Heart right ventricle (tissue), 16 donors: ENCODE data around the gene SHROOM2. TPM values are rescaled to one million over a fixed set of nuclear protein-coding genes. Genes with fewer than 3 reads are reported as not detected.

ENCODE experiments used
- ATAC-seq, 8 donors: fragments of 200-7000 bp; cut with Tn5 transposase; one replicate each; pipeline ENCODE4 v1.9.1; 2020; ENCODE audit warnings: mild to moderate bottlenecking in 8 of 8, moderate library complexity in 8 of 8, moderate number of reproducible peaks in 1 of 8
- DNase-seq, 2 donors: peaks; one replicate each; pipeline ENCODE4 v3.0.0-alpha.2; 2020
- H3K27ac ChIP-seq, 10 donors: fragments of 200-600 bp; sonication (generic) in 2 of 10; one replicate each; pipeline versions ENCODE4 v1.5.0 to v1.8.0; 2020 to 2022; ENCODE audit warnings: mild to moderate bottlenecking in 3 of 10
- H3K27me3 ChIP-seq, 7 donors: fragments of 200-600 bp; one replicate each; pipeline ENCODE4 v1.8.0; 2021 to 2022; ENCODE audit warnings: mild to moderate bottlenecking in 2 of 7
- H3K36me3 ChIP-seq, 9 donors: fragments of 200-600 bp; sonication (generic) in 1 of 9; one replicate each; pipeline versions ENCODE4 v1.5.0 to v1.8.0; 2020 to 2022; ENCODE audit warnings: mild to moderate bottlenecking in 2 of 9
- H3K4me1 ChIP-seq, 9 donors: fragments of 200-600 bp; sonication (generic) in 1 of 9; one replicate each; pipeline versions ENCODE4 v1.5.0 to v1.8.0; 2020 to 2022; ENCODE audit warnings: mild to moderate bottlenecking in 4 of 9
- H3K4me3 ChIP-seq, 10 donors: fragments of 200-600 bp; sonication (generic) in 2 of 10; one replicate each; pipeline versions ENCODE4 v1.5.0 to v1.8.0; 2020 to 2022; ENCODE audit warnings: mild to moderate bottlenecking in 7 of 10, moderate library complexity in 2 of 10
- H3K9me3 ChIP-seq, 11 donors: fragments of 200-600 bp in 10 of 11; sonication (generic) in 2 of 11; one replicate each; pipeline versions ENCODE4 v1.5.0 to v1.8.0; 2013 to 2022; ENCODE audit warnings: mild to moderate bottlenecking in 2 of 11, control low read depth in 1 of 11, moderate library complexity in 1 of 11
- WGBS, 2 donors: extraction: QIAGEN DNeasy Blood & Tissue Kit; methylation state at CpG; one replicate each; pipeline ENCODE4 v1.1.7; 2013; ENCODE audit warnings: inconsistent platforms in 1 of 2; 5-methylcytosine and 5-hydroxymethylcytosine counted together
- intact Hi-C, 10 donors: fragments of 100-400 bp; cut with DNase I; formaldehyde crosslinking; loops; one replicate each; pipeline versions ENCODE4 v1.11.1 to v1.14.2; 2022
- polyA plus RNA-seq, 2 donors: library from polyadenylated mRNA; stranded (reverse); fragments of 200-250 nt; gene quantifications; one replicate each; pipeline ENCODE4 v1.2.3, GENCODE V29; 2013
- total RNA-seq, 10 donors: library from RNA; stranded (reverse); fragmentation: NEBNext Ultra II Directional in 3 of 10; extraction: Animal tissue kit (Norgen Biotek cat#: 25700) in 3 of 10; gene quantifications; one replicate each; pipeline versions ENCODE4 v1.2.1 to v1.2.4, GENCODE V29; 2021 to 2023
- TF ChIP-seq, protein P1 (sequence below), 9 donors: fragments of 200-600 bp; sonication (generic) in 2 of 9; IDR thresholded peaks; one replicate each; pipeline versions ENCODE4 v1.5.0 to v1.8.0; 2021 to 2022; ENCODE audit warnings: antibody characterized with exemption in 9 of 9, mild to moderate bottlenecking in 5 of 9, moderate library complexity in 1 of 9
- donor health status: Arrhythmogenic right ventricular cardiomyopathy.
- donor health status: ischemic (EF 13 %, LVEDD 7.1; RV severe dilation, severe dysfunction).
- donor health status: healthy with polysubstance abuse.
- donor health status: DM: no; HTN: yes; CAD: no.
- donor health status: DM: no; HTN: no; CAD: no.
- donor health status: ischemic (EF 25% LVEDD 6.9; RV normal size, moderate dysfunction).
- donor health status: ischemic (EF 25% LVEDD 5.7; RV mildly dilated, moderate dysfunction).
- donor health status: healthy.
- donor health status: DM: yes; HTN: yes; CAD: no.
- donor health status: Ischemic cardiomyopathy.
- donor health status: ischemic (EF 35%, LVEDD 5.7; RV mildly dilated, moderate dysfunction).
- donor health status: nonischemic (EF 11% LVEDD 7.7; RV severe dilation, severe dysfunction).
- donor health status: DM: yes; HTN: yes; CAD: no.
- donor health status: PGD.
- donor health status: ischemic (EF 29% LVEDD 5.4; RV normal size, mild dysfunction).
- donor health status: nonischemic (EF 23%, LVEDD 6.1; RV moderate dilation, normal function).

SHROOM2 gene
- total and polyA plus RNA-seq, 12 donors: 0.13 to 1.7 (median 0.44) TPM

DNA sequence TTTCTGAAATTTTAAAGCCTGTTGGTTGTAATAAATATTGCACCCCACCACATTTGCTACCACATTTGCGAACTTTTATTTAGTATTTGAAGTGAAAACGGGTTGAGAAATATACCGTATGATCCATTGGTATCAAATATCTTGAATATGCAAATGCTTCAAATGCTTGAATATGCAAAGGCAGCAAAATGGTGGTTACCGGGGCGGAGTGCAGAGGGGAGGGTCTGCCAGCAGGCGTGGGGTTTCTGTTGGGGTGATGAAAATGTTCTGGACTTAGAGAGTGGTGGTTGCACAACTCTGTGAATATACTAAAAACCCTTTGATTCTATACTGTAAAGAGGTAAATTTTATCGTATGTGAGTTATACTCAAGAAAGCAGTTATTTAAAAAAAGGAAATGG is 35.3 kb downstream of the SHROOM2 start:
- 93 to 95% methylated on average over 7 of the region's 7 CpGs for WGBS, 2 donors

DNA sequence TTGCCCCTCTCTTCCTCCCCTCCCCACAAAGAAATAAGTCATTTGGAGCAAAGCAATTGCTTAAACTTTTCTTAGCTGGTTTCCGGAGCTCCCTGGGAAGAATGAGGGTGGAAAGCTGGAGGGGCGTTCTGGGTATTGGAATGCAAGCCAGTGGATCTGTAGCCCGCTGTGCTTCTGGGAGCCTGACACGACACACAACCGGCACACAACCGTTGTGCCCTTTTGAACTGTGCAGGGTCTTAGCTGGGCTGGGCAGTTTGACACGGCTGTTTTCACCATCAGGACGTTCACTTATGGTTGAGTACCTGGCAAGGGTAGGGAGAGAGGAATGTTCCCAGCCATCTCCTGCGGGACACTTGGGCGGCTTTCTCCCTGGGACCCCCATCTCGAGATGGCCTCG is 38.3 kb downstream of the SHROOM2 start:
- H3K27me3 ChIP-seq: peaks cover 0 to 18% (median 0%) of the 10 kb centered on the region in 7 donors
- DNase-seq (no peak), ATAC-seq (no peak)
- no peaks in the 10 kb centered on the region for H3K4me1 ChIP-seq
- H3K4me3 ChIP-seq: no peak overlapping the region
- H3K27ac ChIP-seq: no peak overlapping the region
- intact Hi-C loops: no loop called here
- H3K9me3 ChIP-seq: no peaks in the 10 kb centered on the region
- H3K36me3 ChIP-seq: no peaks in the 10 kb centered on the region
- TF ChIP-seq, protein P1, sequence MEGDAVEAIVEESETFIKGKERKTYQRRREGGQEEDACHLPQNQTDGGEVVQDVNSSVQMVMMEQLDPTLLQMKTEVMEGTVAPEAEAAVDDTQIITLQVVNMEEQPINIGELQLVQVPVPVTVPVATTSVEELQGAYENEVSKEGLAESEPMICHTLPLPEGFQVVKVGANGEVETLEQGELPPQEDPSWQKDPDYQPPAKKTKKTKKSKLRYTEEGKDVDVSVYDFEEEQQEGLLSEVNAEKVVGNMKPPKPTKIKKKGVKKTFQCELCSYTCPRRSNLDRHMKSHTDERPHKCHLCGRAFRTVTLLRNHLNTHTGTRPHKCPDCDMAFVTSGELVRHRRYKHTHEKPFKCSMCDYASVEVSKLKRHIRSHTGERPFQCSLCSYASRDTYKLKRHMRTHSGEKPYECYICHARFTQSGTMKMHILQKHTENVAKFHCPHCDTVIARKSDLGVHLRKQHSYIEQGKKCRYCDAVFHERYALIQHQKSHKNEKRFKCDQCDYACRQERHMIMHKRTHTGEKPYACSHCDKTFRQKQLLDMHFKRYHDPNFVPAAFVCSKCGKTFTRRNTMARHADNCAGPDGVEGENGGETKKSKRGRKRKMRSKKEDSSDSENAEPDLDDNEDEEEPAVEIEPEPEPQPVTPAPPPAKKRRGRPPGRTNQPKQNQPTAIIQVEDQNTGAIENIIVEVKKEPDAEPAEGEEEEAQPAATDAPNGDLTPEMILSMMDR (IDR thresholded peaks at IDR 0.05): no peak
- WGBS, 2 donors: 54 to 55% methylated on average over 12 of the region's 12 CpGs

More for the DNA sequence above, 35.3 kb downstream of the SHROOM2 start:
- peaks cover 0 to 24% (median 0%) of the 10 kb centered on the region in 7 donors for H3K27me3 ChIP-seq
- no peaks in the 10 kb centered on the region for H3K36me3 ChIP-seq
- ATAC-seq (no peak), DNase-seq (no peak)
- TF ChIP-seq, protein P1 (IDR thresholded peaks at IDR 0.05): no peak
- no peak overlapping the region for H3K4me3 ChIP-seq
- no peaks in the 10 kb centered on the region for H3K4me1 ChIP-seq
- intact Hi-C loops: no loop called here
- H3K9me3 ChIP-seq: no peaks in the 10 kb centered on the region
- no peak overlapping the region for H3K27ac ChIP-seq

DNA sequence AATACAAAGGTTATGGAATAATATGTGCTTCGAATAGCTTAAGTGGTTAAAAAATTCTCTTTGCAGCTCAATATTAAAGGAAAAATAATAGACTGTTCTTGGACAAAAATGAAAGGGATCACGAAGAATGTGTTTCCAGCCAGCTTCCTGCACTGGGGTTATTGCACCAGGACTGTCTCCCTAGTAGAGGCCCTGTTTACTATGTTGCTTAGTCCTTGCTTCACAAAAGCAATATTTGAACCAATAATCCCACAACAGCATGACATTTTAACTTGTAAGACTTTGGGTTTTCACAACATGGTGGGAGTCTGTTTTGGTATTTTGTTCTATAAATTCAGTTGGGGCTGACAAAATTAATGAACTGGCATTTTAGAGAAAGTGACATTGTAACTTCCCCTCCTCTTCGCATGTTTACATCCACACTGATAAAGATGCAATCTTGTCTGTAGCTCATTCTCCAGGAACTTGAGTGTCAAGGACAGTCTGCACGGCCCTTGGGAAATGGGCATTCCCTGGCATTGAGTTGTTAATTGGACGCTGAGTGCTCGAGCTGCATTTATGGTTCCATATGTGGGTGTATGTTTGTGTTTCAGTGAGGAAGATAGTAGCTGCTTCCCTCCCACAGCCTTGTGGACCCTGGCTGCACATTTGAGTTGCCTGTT is 39.0 kb downstream of the SHROOM2 start:
- ATAC-seq (no peak), DNase-seq (no peak)
- Histone ChIP-seq H3K27me3 (peaks cover 0 to 18% (median 0%) of the 10 kb centered on the region in 7 donors), H3K27ac (no peak overlapping the region), H3K4me1 (no peaks in the 10 kb centered on the region), H3K4me3 (no peak overlapping the region), H3K9me3 (no peaks in the 10 kb centered on the region), H3K36me3 (no peaks in the 10 kb centered on the region)
- TF ChIP-seq, protein P1 (IDR thresholded peaks at IDR 0.05): no peak
- intact Hi-C loops: no loop called here
- WGBS, 2 donors: 54 to 76% methylated on average over 6 of the region's 6 CpGs

DNA sequence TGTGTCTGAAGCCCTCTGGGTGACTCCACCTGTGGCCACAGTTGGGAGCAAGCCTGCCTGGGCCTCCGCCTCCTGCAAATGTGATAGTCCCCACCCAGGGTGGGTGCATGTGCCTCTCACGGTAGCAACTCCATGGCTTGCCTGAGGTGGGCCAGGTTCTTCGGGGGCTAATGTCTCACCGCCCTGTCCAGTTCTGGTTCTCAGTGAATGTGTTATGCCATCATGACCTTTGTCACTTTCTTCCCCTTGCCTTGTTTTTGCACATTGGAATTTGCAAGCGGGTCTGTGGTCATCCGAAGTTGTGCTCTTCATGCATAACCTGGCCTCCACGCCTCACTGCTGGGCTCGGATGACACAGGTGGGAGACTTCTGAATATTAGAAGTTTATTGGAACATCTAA is 39.7 kb downstream of the SHROOM2 start:
- H3K4me1 ChIP-seq: no peaks in the 10 kb centered on the region
- H3K4me3 ChIP-seq: no peak overlapping the region
- WGBS, 2 donors: 93 to 96% methylated on average over 8 of the region's 8 CpGs
- TF ChIP-seq, protein P1 (IDR thresholded peaks at IDR 0.05): no peak
- no peak overlapping the region for H3K27ac ChIP-seq
- H3K27me3 ChIP-seq: peaks cover 0 to 14% (median 0%) of the 10 kb centered on the region in 7 donors
- intact Hi-C loops: no loop called here
- ATAC-seq (no peak), DNase-seq (no peak)
- no peaks in the 10 kb centered on the region for H3K36me3 ChIP-seq
- H3K9me3 ChIP-seq: no peaks in the 10 kb centered on the region
